ENCODE measurements around the gene PRELID3B.

DNA sequence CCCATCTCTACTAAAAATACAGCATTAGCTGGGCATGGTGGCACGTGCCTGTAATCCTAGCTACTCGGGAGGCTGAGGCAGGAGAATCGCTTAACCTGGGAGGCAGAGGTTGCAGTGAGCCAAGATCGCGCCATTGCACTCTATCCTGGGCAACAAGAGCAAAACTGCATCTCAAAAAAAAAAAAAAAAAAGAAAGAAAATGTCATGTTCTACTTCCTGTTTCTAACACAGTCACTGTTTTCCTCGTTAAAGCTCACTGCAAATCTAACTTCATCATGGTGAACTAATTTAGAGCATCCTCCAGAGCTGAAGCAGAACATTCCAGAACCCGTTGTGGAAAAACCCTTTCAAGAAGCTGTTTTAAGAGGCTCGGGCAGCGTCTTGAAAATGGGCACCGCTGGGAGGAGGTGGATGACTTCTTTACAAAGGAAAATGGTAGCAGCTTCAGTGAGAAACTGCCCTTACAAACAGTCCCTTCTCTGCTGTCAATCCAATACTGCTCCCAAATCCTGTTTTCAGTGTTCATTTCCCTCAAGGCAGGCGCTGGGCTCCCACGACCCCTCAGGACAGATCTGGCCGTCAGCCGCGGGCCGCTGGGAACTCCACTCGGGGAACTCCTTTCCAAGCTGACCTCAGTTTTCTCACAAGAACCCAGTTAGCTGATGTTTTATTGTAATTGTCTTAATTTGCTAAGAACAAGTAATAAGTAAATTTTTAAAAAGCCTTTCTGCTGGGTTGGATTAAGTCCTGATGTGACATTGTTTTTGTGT lies 48.0 kb downstream of the PRELID3B start:
- no peak for TF ChIP-seq POLR2A (IDR thresholded peaks at IDR 0.05)
- TF ChIP-seq, protein P1, sequence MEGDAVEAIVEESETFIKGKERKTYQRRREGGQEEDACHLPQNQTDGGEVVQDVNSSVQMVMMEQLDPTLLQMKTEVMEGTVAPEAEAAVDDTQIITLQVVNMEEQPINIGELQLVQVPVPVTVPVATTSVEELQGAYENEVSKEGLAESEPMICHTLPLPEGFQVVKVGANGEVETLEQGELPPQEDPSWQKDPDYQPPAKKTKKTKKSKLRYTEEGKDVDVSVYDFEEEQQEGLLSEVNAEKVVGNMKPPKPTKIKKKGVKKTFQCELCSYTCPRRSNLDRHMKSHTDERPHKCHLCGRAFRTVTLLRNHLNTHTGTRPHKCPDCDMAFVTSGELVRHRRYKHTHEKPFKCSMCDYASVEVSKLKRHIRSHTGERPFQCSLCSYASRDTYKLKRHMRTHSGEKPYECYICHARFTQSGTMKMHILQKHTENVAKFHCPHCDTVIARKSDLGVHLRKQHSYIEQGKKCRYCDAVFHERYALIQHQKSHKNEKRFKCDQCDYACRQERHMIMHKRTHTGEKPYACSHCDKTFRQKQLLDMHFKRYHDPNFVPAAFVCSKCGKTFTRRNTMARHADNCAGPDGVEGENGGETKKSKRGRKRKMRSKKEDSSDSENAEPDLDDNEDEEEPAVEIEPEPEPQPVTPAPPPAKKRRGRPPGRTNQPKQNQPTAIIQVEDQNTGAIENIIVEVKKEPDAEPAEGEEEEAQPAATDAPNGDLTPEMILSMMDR (IDR thresholded peaks at IDR 0.05): no peak

Measured in gastroesophageal sphincter (tissue), 3 donors.